Measurements from ENCODE around the gene CPNE8. TPM values are rescaled to one million over a fixed set of nuclear protein-coding genes. Genes with fewer than 3 reads are reported as not detected.

Gene CPNE8
- total and polyA plus RNA-seq, 9 donors = 4.6 to 16.1 (median 9.5) TPM

- no peak for TF ChIP-seq EP300 (IDR thresholded peaks at IDR 0.05)
- TF ChIP-seq POLR2A (IDR thresholded peaks at IDR 0.05) = no peak
- no peak for TF ChIP-seq CTCF (IDR thresholded peaks at IDR 0.05)
- H3K27me3 ChIP-seq = no peaks in the 10 kb centered on the region
- H3K9me3 ChIP-seq = no peaks in the 10 kb centered on the region
- no peak for DNase-seq
- H3K4me1 ChIP-seq (ENCODE audit: insufficient read depth) = no peaks in the 10 kb centered on the region
- no peak overlapping the region for H3K27ac ChIP-seq
- H3K36me3 ChIP-seq = no peaks in the 10 kb centered on the region
- H3K4me3 ChIP-seq = no peak overlapping the region
- intact Hi-C loops (cut with DNase I) = no loop called here
These were observed 240.6 kb downstream of the CPNE8 start for GRCh38 chr12:38664661-38665269.

GRCh38 chr12:38662829-38663228 is 242.6 kb downstream of the CPNE8 start:
- intact Hi-C loops (cut with DNase I) = no loop called here
- Histone ChIP-seq H3K4me1 (ENCODE audit: insufficient read depth) (no peaks in the 10 kb centered on the region), H3K4me3 (no peak overlapping the region), H3K36me3 (no peaks in the 10 kb centered on the region), H3K27me3 (no peaks in the 10 kb centered on the region), H3K27ac (no peak overlapping the region), H3K9me3 (no peaks in the 10 kb centered on the region)
- DNase-seq = no peak
- TF ChIP-seq POLR2A (IDR thresholded peaks at IDR 0.05) = no peak
- no peak for TF ChIP-seq EP300 (IDR thresholded peaks at IDR 0.05)
- no peak for TF ChIP-seq CTCF (IDR thresholded peaks at IDR 0.05)

GRCh38 chr12:38653650-38654049 is 251.7 kb downstream of the CPNE8 start:
- H3K9me3 ChIP-seq = no peaks in the 10 kb centered on the region
- no peak overlapping the region for H3K4me3 ChIP-seq
- no peak for TF ChIP-seq POLR2A (IDR thresholded peaks at IDR 0.05)
- no peak for TF ChIP-seq CTCF (IDR thresholded peaks at IDR 0.05)
- WGBS, 3 donors = 75 to 85% (median 82%) methylated on average over 2 of the region's 2 CpGs
- no peaks in the 10 kb centered on the region for H3K4me1 ChIP-seq (ENCODE audit: insufficient read depth)
- no peak overlapping the region for H3K27ac ChIP-seq
- DNase-seq = no peak
- H3K36me3 ChIP-seq = no peaks in the 10 kb centered on the region
- intact Hi-C loops (cut with DNase I) = no loop called here
- H3K27me3 ChIP-seq = no peaks in the 10 kb centered on the region

- 87 to 97% (median 96%) methylated on average over 1 of the region's 1 CpG for WGBS, 3 donors
- TF ChIP-seq POLR2A (IDR thresholded peaks at IDR 0.05) (no peak), EP300 (IDR thresholded peaks at IDR 0.05) (no peak), CTCF (IDR thresholded peaks at IDR 0.05) (no peak)
These were observed 256.6 kb downstream of the CPNE8 start for GRCh38 chr12:38648813-38649212.

More at GRCh38 chr12:38648813-38649212, 256.6 kb downstream of the CPNE8 start:
- intact Hi-C loops (cut with DNase I) = no loop called here
- Histone ChIP-seq H3K36me3 (no peaks in the 10 kb centered on the region), H3K4me1 (ENCODE audit: insufficient read depth) (no peaks in the 10 kb centered on the region), H3K27ac (no peak overlapping the region), H3K9me3 (no peaks in the 10 kb centered on the region), H3K4me3 (no peak overlapping the region), H3K27me3 (no peaks in the 10 kb centered on the region)
- no peak for DNase-seq

All from ovary (tissue), 9 donors.